Lower leg skin (tissue), 3 donors: ENCODE results near the gene KRT86.

ENCODE experiments used
- CTCF ChIP-seq, 3 donors: fragments of 450-650 bp; IDR thresholded peaks; one replicate each; pipeline ENCODE4 v1.5.1; 2016; ENCODE audit warnings: antibody characterized with exemption in 3 of 3, mild to moderate bottlenecking in 3 of 3, moderate library complexity in 2 of 3
- POLR2A ChIP-seq, 2 donors: fragments of 450-650 bp; IDR thresholded peaks; one replicate each; pipeline ENCODE4 v1.6.1; 2016 to 2017; ENCODE audit warnings: antibody characterized with exemption in 2 of 2, mild to moderate bottlenecking in 1 of 2, moderate library complexity in 1 of 2

DNA sequence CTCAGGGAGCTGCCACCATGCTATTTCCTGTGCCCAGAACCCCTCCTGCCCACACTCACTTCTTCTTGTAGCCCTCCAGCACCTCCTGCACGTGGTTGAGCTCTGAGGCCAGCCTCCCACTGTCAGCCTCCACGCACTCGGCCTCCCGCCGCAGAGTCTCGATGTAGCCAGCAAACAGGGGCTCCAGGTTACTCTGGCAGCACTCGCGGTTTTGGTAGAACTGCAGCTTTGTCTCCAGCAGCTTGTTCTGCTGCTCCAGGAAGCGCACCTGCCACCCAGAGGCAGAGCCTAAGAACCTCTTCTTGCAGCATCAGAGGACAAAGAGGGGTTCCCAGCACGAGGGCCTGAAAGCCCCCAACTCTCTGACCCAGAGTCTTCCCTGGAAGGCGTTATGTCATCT lies 44.7 kb downstream of the KRT86 start:
- no peak for TF ChIP-seq CTCF (IDR thresholded peaks at IDR 0.05)
- TF ChIP-seq POLR2A (IDR thresholded peaks at IDR 0.05): no peak
